SK-N-SH (cell line): Measurements from ENCODE around the gene ANO2. TPM values are rescaled to one million over a fixed set of nuclear protein-coding genes. Genes with fewer than 3 reads are reported as not detected.
"Not testable (repeated sequence)": the region's sequence is repeated elsewhere in the genome, so short reads cannot be mapped to it uniquely, and the experiment has no call there.

Experiments used
- CTCF ChIA-PET: fragments of 300-600, 350-600 bp; formaldehyde crosslinking; extraction: SDS; loops from one replicate; lab custom pipeline; 2021; lab: Yijun Ruan, JAX
- POLR2A ChIA-PET: fragments of 350-600 bp; sonication (Branson Sonifier 250); formaldehyde crosslinking; extraction: SDS; loops from one replicate; lab custom pipeline; 2020; ENCODE audit warnings: antibody characterized with exemption, inconsistent platforms; lab: Yijun Ruan, JAX
- DNase-seq: peaks from one replicate; pipeline ENCODE4 v3.0.0; 2012
- H2AFZ ChIP-seq: fragments of 200-600 bp; sonication (generic); 2 replicates; pipeline ENCODE4 v1.8.1; 2016; ENCODE audit warnings: antibody characterized with exemption, mild to moderate bottlenecking, low read depth
- H3F3A ChIP-seq: fragments of 200-600 bp; sonication (generic); replicated peaks from 2 replicates; pipeline ENCODE3; 2016; ENCODE audit warnings: antibody characterized with exemption, mild to moderate bottlenecking; ENCODE audit not compliant: insufficient read depth
- H3K27ac ChIP-seq, 2 experiments: fragments of 200-500 bp in 1 of 2; fragments of 200-600 bp in 1 of 2; sonication (Bioruptor generic) in 1 of 2; sonication (generic), shearing (Covaris generic) in 1 of 2; 2 replicates each; pipeline versions ENCODE4 v1.5.1 to v1.6.1; 2014 to 2016; ENCODE audit warnings: low read depth in 2 of 2, inconsistent platforms in 1 of 2, low read length in 1 of 2, mild to moderate bottlenecking in 1 of 2, mixed read lengths in 1 of 2
- H3K27me3 ChIP-seq: fragments of 200-600 bp; sonication (generic), shearing (Covaris generic); 2 replicates; pipeline ENCODE4 v1.6.1; 2016; ENCODE audit warnings: mixed run types; ENCODE audit not compliant: insufficient read depth
- H3K36me3 ChIP-seq, 2 experiments: fragments of 200-500 bp in 1 of 2; fragments of 200-600 bp in 1 of 2; sonication (Bioruptor generic) in 1 of 2; sonication (generic) in 1 of 2; replicated peaks in 1 of 2; 2 replicates each; pipeline versions ENCODE3 to v1.5.1; 2014 to 2016; ENCODE audit warnings: low read length in 1 of 2, mild to moderate bottlenecking in 1 of 2; ENCODE audit not compliant: insufficient read depth in 2 of 2, control insufficient read depth in 1 of 2
- H3K4me1 ChIP-seq, 2 experiments: fragments of 200-500 bp in 1 of 2; fragments of 200-600 bp in 1 of 2; sonication (Bioruptor generic) in 1 of 2; sonication (generic), shearing (Covaris generic) in 1 of 2; 2 replicates each; pipeline versions ENCODE4 v1.5.1 to v1.6.1; 2014 to 2016; ENCODE audit warnings: low read depth in 1 of 2, low read length in 1 of 2, mixed run types in 1 of 2; ENCODE audit not compliant: insufficient read depth in 2 of 2, control insufficient read depth in 1 of 2
- H3K4me2 ChIP-seq: fragments of 200-600 bp; sonication (generic), shearing (Covaris generic); 2 replicates; pipeline ENCODE4 v1.6.1; 2017; ENCODE audit warnings: mixed run types
- H3K4me3 ChIP-seq, 2 experiments: fragments of 200-500 bp in 1 of 2; fragments of 200-600 bp in 1 of 2; sonication (Bioruptor generic) in 1 of 2; sonication (generic), shearing (Covaris generic) in 1 of 2; 2 replicates each; pipeline versions ENCODE4 v1.5.1 to v1.8.1; 2014 to 2016; ENCODE audit warnings: low read depth in 2 of 2, inconsistent platforms in 1 of 2, low read length in 1 of 2, mild to moderate bottlenecking in 1 of 2, mixed read lengths in 1 of 2, moderate library complexity in 1 of 2
- H3K79me2 ChIP-seq: fragments of 200-600 bp; sonication (generic); 2 replicates; pipeline ENCODE4 v1.8.1; 2017; ENCODE audit warnings: mild to moderate bottlenecking; ENCODE audit not compliant: insufficient read depth
- H3K9ac ChIP-seq: fragments of 200-600 bp; sonication (generic); 2 replicates; pipeline ENCODE4 v1.6.1; 2017; ENCODE audit warnings: mixed run types
- H3K9me2 ChIP-seq: fragments of 200-600 bp; sonication (generic); 2 replicates; pipeline ENCODE4 v1.6.1; 2017; ENCODE audit warnings: mixed run types
- H3K9me3 ChIP-seq: fragments of 200-600 bp; sonication (generic); 2 replicates; pipeline ENCODE4 v1.6.1; 2017; ENCODE audit warnings: mixed run types, mild to moderate bottlenecking, moderate library complexity
- H4K20me1 ChIP-seq: fragments of 200-600 bp; sonication (generic); 2 replicates; pipeline ENCODE4 v1.6.1; 2017; ENCODE audit warnings: mild to moderate bottlenecking, mixed run types; ENCODE audit not compliant: insufficient read depth
- EZH2phosphoT487 ChIP-seq: fragments of 200-600 bp; sonication (generic); IDR thresholded peaks from 2 replicates; pipeline ENCODE4 v1.6.1; 2017; ENCODE audit warnings: low read depth, mixed run types, mild to moderate bottlenecking, antibody characterized with exemption, moderate library complexity, borderline replicate concordance
- GABPA ChIP-seq: IDR thresholded peaks from 2 replicates; pipeline ENCODE4 v1.4.0; 2012; ENCODE audit warnings: low read depth, mild to moderate bottlenecking
- MEF2A ChIP-seq: IDR thresholded peaks from 2 replicates; pipeline ENCODE4 v1.4.0; 2012; ENCODE audit warnings: low read depth, borderline replicate concordance
- NRF1 ChIP-seq: IDR thresholded peaks from 2 replicates; pipeline ENCODE4 v1.6.1; 2012; ENCODE audit warnings: low read depth, mild to moderate bottlenecking, low read length
- RAD21 ChIP-seq: IDR thresholded peaks from 2 replicates; pipeline ENCODE4 v1.6.1; 2012; ENCODE audit warnings: mild to moderate bottlenecking, low read length
- WGBS: methylation state at CpG from one replicate; pipeline ENCODE4 v1.1.6; 2017; ENCODE audit warnings: low lambda C conversion rate; 5-methylcytosine and 5-hydroxymethylcytosine counted together
- polyA plus RNA-seq, 3 experiments: library from polyadenylated mRNA; depleted of rRNA; stranded (reverse); fragments of >200 nt; gene quantifications; 2 replicates each; pipeline ENCODE4 v1.2.3, GENCODE V29; 2012
- TF ChIP-seq, protein P1 (sequence below): IDR thresholded peaks from 2 replicates; pipeline ENCODE4 v1.6.1; 2012; ENCODE audit warnings: mild to moderate bottlenecking, low read depth, low read length, moderate library complexity

The ANO2 gene
- polyA plus RNA-seq, 1 of the 3 experiments (the other 2 are of a cell fraction), result not detected

DNA sequence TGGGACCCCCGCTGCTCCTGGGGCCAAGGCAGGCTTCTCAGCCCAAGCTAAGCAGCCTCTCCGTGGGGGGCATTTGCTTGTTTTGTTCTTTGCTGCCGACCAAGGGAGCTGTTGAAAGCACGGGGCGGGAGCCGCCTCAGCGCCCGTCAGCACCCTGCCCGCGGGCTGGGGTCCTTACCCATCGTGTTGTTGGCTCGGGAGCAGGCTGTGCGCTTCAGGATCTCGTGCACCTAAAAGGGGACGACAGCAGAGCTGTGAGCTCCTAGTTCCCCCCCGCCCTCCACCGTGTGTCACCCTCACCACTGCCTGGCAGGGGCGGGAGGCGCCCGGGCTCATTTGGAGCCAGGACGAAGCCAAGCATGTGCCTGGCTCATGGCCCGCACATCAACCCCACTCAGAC, 117.5 kb downstream of the ANO2 start:
- H3K4me1 ChIP-seq, result no peaks in the 10 kb centered on the region
- peaks cover 34% of the 10 kb centered on the region for H3K27me3 ChIP-seq
- CTCF ChIA-PET, result no interaction called here
- 0% methylated on average over 2 of the region's 22 CpGs for WGBS
- TF ChIP-seq RAD21 (no peak), NRF1 (no peak), EZH2phosphoT487 (no peak), MEF2A (no peak), GABPA (no peak)
- TF ChIP-seq, protein P1, sequence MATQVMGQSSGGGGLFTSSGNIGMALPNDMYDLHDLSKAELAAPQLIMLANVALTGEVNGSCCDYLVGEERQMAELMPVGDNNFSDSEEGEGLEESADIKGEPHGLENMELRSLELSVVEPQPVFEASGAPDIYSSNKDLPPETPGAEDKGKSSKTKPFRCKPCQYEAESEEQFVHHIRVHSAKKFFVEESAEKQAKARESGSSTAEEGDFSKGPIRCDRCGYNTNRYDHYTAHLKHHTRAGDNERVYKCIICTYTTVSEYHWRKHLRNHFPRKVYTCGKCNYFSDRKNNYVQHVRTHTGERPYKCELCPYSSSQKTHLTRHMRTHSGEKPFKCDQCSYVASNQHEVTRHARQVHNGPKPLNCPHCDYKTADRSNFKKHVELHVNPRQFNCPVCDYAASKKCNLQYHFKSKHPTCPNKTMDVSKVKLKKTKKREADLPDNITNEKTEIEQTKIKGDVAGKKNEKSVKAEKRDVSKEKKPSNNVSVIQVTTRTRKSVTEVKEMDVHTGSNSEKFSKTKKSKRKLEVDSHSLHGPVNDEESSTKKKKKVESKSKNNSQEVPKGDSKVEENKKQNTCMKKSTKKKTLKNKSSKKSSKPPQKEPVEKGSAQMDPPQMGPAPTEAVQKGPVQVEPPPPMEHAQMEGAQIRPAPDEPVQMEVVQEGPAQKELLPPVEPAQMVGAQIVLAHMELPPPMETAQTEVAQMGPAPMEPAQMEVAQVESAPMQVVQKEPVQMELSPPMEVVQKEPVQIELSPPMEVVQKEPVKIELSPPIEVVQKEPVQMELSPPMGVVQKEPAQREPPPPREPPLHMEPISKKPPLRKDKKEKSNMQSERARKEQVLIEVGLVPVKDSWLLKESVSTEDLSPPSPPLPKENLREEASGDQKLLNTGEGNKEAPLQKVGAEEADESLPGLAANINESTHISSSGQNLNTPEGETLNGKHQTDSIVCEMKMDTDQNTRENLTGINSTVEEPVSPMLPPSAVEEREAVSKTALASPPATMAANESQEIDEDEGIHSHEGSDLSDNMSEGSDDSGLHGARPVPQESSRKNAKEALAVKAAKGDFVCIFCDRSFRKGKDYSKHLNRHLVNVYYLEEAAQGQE, result no peak
- TF ChIP-seq, all 33 proteins: peak for 0
- H3K9me2 ChIP-seq, result no peaks in the 10 kb centered on the region
- H3K27ac ChIP-seq, result no peak overlapping the region
- H3K79me2 ChIP-seq, result no peaks in the 10 kb centered on the region
- no peak overlapping the region for H2AFZ ChIP-seq
- POLR2A ChIA-PET, result no interaction called here
- no peaks in the 10 kb centered on the region for H4K20me1 ChIP-seq
- H3K9ac ChIP-seq, result no peak overlapping the region
- H3K4me2 ChIP-seq, result peak overlapping the region; percentile 19; the same call in 1 of the 2 replicates
- H3K9me3 ChIP-seq, result no peaks in the 10 kb centered on the region
- no peak for DNase-seq
- H3K36me3 ChIP-seq, result no peaks in the 10 kb centered on the region
- H3F3A ChIP-seq, result no peaks in the 10 kb centered on the region
- no peak overlapping the region for H3K4me3 ChIP-seq

DNA sequence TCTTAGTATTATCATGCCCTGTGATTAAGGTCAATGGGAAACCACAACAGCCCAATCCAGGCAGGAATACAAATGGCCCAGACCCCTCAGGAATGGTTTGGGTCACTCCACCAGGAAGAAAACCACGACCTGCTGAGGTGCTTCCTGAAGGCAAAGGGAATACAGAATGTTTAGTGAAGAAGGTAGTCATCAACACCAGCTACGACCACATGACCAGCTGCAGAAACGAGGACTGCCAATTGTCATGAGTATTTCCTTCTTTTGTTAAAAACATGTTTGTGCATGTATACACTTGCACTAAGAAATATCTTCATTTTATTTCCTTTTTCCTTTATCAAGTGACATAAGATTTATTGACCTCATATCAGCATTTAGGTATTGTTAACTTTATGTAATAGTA, 119.3 kb downstream of the ANO2 start:
- H3F3A ChIP-seq, POLR2A ChIA-PET, H2AFZ ChIP-seq, H3K9me3 ChIP-seq, H3K4me2 ChIP-seq, H3K4me3 ChIP-seq, DNase-seq, H3K79me2 ChIP-seq, H3K9me2 ChIP-seq, CTCF ChIA-PET, H3K27ac ChIP-seq, H4K20me1 ChIP-seq, H3K36me3 ChIP-seq, H3K4me1 ChIP-seq, H3K9ac ChIP-seq: not testable (repeated sequence)
- peaks cover 20% of the 10 kb centered on the region for H3K27me3 ChIP-seq
- WGBS, result 3% methylated on average over 3 of the region's 3 CpGs

DNA sequence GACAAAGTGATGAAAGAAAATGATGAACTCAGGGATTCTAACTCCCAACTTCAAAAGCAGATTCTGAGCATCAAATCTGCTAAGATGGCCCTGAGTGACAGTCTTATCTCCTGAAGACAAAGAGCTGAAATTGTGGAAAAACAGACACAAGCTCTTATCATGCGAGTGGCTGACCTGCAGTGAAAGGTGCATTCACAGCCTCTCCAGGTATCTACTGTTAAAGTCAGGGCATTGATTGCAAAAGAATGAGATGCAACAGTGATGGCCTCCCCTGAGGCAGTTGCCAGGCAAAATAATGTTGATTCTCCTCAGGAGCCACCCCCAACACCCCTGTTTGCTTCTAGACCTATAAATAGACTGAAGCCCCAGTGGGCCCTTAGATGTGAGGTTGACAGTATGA, 126.2 kb downstream of the ANO2 start:
- H3K9me3 ChIP-seq, H3K27ac ChIP-seq, H3K27me3 ChIP-seq, H3K79me2 ChIP-seq, DNase-seq, H3K4me3 ChIP-seq, H2AFZ ChIP-seq, H3K9me2 ChIP-seq, H3K36me3 ChIP-seq, H3F3A ChIP-seq, H3K4me2 ChIP-seq, POLR2A ChIA-PET, H3K9ac ChIP-seq, H4K20me1 ChIP-seq, H3K4me1 ChIP-seq: not testable (repeated sequence)
- WGBS, result 0% methylated on average over 1 of the region's 1 CpG
- CTCF ChIA-PET, result interaction anchor here (1.2 kb wide), 1 partner anchor 74 kb away, joined by 3 read pairs; no protein-coding TSS in a partner anchor
